T1000 (cell line): ENCODE results near the gene NOC4L.
"Not testable (repeated sequence)": the region's sequence is repeated elsewhere in the genome, so short reads cannot be mapped to it uniquely, and the experiment has no call there.

ENCODE experiments used
- DNase-seq: peaks from one replicate; lab custom pipeline; 2025; ENCODE audit warnings: mixed read lengths; lab: John Stamatoyannopoulos, UW

The NOC4L gene

DNA sequence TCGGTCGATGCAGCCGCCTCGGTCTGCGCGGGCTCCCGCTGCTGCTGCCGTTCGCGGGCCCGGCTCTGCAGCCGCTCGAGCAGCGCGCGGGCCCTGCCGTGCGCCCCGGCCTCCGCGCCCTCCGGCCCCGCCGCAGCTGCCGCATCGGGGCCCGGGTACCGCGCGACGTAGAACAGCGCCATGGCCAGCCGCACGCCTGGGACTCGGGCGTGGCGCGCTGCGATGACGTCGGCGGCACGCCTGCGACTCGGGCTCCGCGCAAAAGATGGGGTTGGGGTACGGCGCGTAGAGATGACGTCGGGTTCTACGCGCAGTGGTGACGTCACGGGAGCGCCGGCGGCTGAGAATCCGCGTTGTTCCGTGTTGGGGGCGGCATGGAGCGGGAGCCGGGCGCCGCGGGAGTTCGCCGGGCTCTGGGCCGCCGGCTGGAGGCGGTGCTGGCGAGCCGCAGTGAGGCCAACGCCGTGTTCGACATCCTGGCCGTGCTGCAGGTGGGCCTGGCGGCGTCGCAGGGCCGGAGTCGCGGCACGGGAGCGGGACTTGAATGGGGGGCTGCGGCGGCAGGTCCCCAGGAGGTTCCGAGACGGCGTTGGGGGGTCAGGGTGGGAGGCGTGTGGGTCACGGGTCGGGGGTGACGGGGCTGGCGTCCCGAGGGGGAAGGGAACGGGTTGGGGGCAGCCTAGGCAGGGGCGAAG, at the start of gene NOC4L, which contains the start of gene DDX51:
NOC4L (plus strand) TSS at position 343 of the 695 bp plus-strand sequence; CDS start at position 375, 32 bp downstream.
DDX51 (minus strand) TSS at position 205 of the 695 bp plus-strand sequence; CDS start at position 182, 23 bp downstream.
- peak; percentile 79 for DNase-seq

DNA sequence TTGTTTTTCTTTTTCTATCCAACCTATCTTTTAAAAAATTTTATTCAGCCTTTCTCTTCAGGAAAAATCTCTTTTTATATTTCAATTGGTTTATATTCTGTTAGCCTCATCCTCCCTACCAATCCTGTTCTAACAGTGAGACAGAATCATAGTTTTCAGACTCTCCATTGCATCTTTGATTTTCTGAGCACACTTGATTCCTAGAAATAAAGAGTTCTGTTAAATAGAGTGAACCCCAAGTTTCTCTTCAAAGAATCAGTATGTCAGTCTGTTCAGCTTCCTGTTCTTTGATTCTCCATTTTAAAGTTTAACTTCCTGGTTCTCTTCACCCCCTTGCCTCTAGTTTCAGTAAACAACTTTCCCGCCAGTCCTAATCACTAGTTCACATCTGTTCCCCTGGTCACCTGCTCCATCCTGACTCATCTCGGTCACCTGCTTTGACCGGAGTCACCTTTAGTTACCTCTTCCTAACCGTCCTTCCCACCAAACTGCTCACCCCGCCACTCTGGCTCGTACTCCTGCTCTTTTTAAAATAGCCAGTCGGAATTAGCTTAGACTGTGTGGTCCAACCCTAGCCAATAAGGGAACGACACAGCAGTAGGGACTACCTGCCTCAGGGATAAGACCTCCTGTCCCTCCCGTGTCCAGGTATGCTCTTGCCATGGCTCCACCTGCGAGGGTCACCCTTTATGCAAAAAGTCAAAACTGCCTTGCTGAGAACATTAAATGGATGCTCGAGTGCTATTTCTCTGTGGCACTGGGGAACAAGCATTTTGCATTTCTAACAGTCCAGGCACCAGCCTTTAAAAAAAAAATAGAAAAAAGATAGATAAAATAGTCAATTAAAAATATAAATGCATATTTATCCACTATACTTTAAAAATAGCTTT, 48.5 kb upstream of the NOC4L start:
- no peak for DNase-seq

GRCh38 chr12:132099739-132100138, 44.5 kb upstream of the NOC4L start:
- DNase-seq: no peak

GRCh38 chr12:132100306-132101065, 43.8 kb upstream of the NOC4L start:
- no peak for DNase-seq

GRCh38 chr12:132102297-132102696, 42.0 kb upstream of the NOC4L start:
- no peak for DNase-seq

- not testable (repeated sequence) for DNase-seq
These were observed 41.2 kb upstream of the NOC4L start for GRCh38 chr12:132103072-132103471.

DNA sequence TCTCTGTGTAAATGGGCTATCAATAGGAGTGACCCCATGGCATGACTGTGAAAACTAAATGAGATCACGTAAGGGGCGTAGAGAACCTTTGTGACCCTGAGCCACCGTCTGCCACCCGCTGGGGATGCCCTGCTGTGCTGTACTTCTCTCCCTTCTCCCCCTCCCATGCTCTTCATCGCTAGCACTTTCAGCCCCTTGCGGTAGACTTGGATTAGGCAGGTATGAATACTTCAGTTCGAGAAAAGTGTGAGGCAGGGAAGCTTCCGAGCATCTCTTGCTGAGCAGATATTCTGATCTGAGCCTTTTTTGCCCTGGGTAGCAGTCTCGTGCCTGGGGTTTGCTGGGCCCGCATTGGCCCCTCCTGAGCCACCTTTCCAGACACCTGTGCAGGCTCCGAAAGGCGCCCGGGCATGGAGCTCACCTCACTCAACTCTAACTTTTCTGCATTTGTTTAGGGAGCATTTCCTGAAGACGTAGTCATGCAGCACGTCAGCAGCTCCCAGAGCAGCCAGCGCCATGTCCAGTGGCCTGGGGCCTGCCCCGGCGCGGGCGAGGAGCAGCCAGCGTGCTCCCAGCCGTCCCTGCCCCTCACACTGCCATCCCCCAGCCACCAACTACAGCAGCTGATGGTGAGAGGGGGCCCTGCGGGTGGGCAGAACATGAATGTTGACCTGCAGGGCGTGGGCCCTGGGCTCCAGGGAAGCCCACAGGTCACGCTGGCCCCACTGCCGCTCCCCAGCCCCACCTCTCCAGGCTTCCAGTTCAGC, 40.5 kb upstream of the NOC4L start:
- no peak for DNase-seq

DNA sequence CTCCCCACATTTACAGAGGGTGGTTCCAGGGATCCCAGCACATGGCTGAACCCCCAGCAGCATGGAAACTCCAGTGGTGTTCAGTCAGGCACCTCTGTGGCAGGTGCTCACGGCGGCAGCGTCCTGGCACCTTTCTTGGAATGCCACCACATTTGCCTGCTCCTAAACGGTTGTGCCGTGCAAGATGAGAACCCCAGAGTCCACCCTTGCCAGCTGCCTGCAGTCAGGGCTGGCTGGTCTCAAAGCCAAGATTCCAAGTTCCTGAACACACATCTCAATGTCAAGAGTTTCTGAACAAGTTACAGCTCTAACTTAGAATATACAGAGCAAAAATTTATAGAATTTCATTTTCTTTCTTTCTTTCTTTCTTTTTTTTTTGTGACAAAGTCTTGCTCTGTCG, 38.8 kb upstream of the NOC4L start:
- no peak for DNase-seq

DNA sequence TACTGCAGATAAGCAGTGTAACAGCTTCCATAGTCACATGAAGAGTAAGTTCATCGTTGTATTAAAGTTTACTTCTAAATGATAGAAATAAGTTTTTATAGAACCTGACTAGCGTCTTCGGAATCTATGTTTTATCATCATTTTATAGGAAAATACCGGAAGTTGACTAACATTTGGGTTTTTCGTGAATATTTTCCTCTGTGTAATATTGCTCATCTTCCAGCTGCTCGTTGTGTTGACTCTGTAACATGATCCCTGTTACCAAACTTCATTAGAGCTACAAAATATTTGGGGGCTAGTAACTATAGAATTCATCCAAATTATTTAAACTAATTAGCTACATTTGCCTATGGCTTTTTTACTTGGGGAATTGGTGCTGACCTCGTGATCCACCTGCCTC, 37.3 kb upstream of the NOC4L start:
- no peak for DNase-seq

- no peak for DNase-seq
These were observed 35.9 kb upstream of the NOC4L start for GRCh38 chr12:132108211-132108832.

- no peak for DNase-seq
These were observed 34.5 kb upstream of the NOC4L start for GRCh38 chr12:132109741-132110140.

GRCh38 chr12:132110677-132111076, 33.6 kb upstream of the NOC4L start:
- DNase-seq: no peak

GRCh38 chr12:132111654-132112304, 32.5 kb upstream of the NOC4L start:
- no peak for DNase-seq

- DNase-seq: no peak
These were observed 29.6 kb upstream of the NOC4L start for GRCh38 chr12:132114667-132115066.

DNA sequence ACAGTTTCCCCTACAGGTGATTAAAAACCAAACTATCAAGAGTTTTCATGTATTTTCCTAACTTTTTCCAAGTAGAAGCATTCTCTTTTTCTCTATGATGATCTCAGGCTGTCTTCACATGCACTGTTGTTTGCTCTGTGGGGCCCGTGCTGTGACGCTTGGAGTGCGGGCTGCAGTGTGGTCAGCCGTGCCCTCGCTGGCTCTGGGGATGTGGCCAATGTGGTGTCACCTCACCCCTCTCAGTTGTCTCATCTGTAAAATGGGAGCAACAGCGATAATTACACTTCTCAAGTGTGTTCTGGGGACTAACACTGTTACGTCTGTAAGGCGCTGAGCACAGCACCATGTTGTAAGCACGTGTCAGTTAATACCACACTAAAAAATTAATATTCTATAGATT, 28.8 kb upstream of the NOC4L start:
- DNase-seq: no peak

- no peak for DNase-seq
These were observed 27.3 kb upstream of the NOC4L start for GRCh38 chr12:132116709-132117557.

- no peak for DNase-seq
These were observed 26.7 kb upstream of the NOC4L start for GRCh38 chr12:132117558-132117875.

DNA sequence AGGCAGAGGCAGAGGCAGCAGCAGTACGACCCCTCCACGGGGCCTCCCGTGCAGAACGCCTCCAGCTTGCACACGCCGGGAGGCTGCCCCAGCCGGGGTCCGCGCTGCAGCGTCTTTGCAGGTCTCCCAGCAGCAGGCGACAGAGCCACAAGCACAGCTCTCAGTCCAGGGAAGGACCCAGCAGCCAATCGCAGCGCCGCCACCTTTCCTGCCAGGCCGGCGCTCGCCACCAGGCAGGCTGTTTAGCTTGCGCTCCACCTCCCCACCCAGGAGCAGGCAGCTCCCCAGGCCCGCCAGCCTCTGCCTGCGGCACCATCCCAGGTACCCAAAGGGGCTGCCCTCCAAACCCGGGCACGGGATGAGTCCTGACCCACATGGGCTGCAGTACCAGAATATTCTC, 25.4 kb upstream of the NOC4L start:
- DNase-seq: no peak

DNA sequence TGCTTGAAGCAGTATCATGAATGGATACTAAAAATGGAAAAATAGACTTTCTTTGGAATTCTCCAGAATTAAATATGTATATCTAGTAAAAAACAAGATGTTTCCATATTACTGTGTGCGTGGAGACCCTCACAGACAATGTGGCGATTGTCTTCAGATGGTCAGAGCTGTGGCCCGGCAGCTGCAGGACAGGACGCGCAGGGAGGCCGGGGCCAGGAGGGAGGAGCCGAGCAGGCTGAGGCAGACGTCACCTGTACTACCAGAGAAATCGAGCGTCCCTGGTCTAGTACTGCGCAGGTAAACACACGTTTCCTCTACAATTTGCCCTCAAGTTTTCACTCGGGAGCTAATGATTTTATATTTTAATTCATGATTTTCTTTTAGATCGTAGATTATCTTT, 23.0 kb upstream of the NOC4L start:
- no peak for DNase-seq
